ENCODE data around the gene HFE.

The HFE gene

DNA sequence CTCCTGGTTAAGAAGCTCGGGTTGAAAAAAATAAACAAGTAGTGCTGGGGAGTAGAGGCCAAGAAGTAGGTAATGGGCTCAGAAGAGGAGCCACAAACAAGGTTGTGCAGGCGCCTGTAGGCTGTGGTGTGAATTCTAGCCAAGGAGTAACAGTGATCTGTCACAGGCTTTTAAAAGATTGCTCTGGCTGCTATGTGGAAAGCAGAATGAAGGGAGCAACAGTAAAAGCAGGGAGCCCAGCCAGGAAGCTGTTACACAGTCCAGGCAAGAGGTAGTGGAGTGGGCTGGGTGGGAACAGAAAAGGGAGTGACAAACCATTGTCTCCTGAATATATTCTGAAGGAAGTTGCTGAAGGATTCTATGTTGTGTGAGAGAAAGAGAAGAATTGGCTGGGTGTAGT, 2.0 kb downstream of the HFE start:
- no peak for DNase-seq (ENCODE audit: extremely low spot score)
- ChIA-PET POLR2A (interaction anchor here (0.6 kb wide), 1 partner anchor 35 kb away, joined by 3 read pairs; a partner anchor contains a TSS), CTCF (interaction anchor here (0.8 kb wide), 1 partner anchor 25 kb away, joined by 3 read pairs; no protein-coding TSS in a partner anchor)
- TF ChIP-seq, protein P1, sequence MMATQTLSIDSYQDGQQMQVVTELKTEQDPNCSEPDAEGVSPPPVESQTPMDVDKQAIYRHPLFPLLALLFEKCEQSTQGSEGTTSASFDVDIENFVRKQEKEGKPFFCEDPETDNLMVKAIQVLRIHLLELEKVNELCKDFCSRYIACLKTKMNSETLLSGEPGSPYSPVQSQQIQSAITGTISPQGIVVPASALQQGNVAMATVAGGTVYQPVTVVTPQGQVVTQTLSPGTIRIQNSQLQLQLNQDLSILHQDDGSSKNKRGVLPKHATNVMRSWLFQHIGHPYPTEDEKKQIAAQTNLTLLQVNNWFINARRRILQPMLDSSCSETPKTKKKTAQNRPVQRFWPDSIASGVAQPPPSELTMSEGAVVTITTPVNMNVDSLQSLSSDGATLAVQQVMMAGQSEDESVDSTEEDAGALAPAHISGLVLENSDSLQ (IDR thresholded peaks at IDR 0.05), result no peak
- TF ChIP-seq FOXK2 (IDR thresholded peaks at IDR 0.05) (no peak), LEF1 (IDR thresholded peaks at IDR 0.05; ENCODE audit: borderline replicate concordance) (no peak), FOXM1 (IDR thresholded peaks at IDR 0.05; ENCODE audit: borderline replicate concordance) (no peak), TARDBP (IDR thresholded peaks at IDR 0.05) (no peak), FOXA1 (IDR thresholded peaks at IDR 0.05) (no peak), BHLHE40 (IDR thresholded peaks at IDR 0.05; ENCODE audit: borderline replicate concordance) (no peak), SP1 (IDR thresholded peaks at IDR 0.05) (no peak), L3MBTL2 (conservative IDR thresholded peaks at IDR 0.05) (no peak), ZNF384 (IDR thresholded peaks at IDR 0.05) (no peak), HDGF (IDR thresholded peaks at IDR 0.05; ENCODE audit: borderline replicate concordance) (no peak), ELF4 (IDR thresholded peaks at IDR 0.05) (no peak), NFRKB (IDR thresholded peaks at IDR 0.05) (no peak), SUZ12 (IDR thresholded peaks at IDR 0.05) (no peak), CTBP1 (IDR thresholded peaks at IDR 0.05; ENCODE audit: borderline replicate concordance) (no peak), ARNT (IDR thresholded peaks at IDR 0.05) (no peak)

DNA sequence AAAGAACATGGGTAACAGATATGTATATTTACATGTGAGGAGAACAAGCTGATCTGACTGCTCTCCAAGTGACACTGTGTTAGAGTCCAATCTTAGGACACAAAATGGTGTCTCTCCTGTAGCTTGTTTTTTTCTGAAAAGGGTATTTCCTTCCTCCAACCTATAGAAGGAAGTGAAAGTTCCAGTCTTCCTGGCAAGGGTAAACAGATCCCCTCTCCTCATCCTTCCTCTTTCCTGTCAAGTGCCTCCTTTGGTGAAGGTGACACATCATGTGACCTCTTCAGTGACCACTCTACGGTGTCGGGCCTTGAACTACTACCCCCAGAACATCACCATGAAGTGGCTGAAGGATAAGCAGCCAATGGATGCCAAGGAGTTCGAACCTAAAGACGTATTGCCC, 5.2 kb downstream of the HFE start:
- ChIA-PET POLR2A (no interaction called here), CTCF (no interaction called here)
- no peak for DNase-seq (ENCODE audit: extremely low spot score)
- no peak for TF ChIP-seq FOXM1 (IDR thresholded peaks at IDR 0.05; ENCODE audit: borderline replicate concordance)

- ChIA-PET CTCF (no interaction called here), POLR2A (interaction anchor here (1.0 kb wide), 1 partner anchor 30 kb away, joined by 3 read pairs; a partner anchor contains a TSS)
- TF ChIP-seq ELF4 (IDR thresholded peaks at IDR 0.05), result no peak
- no peak for DNase-seq (ENCODE audit: extremely low spot score)
Observed at GRCh38 chr6:26094036-26094435, 6.8 kb downstream of the HFE start.

DNA sequence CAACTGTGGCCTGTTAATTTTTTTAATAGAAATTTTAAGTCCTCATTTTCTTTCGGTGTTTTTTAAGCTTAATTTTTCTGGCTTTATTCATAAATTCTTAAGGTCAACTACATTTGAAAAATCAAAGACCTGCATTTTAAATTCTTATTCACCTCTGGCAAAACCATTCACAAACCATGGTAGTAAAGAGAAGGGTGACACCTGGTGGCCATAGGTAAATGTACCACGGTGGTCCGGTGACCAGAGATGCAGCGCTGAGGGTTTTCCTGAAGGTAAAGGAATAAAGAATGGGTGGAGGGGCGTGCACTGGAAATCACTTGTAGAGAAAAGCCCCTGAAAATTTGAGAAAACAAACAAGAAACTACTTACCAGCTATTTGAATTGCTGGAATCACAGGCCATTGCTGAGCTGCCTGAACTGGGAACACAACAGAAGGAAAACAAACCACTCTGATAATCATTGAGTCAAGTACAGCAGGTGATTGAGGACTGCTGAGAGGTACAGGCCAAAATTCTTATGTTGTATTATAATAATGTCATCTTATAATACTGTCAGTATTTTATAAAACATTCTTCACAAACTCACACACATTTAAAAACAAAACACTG, 10.1 kb downstream of the HFE start:
- TF ChIP-seq ARNT (IDR thresholded peaks at IDR 0.05), result no peak
- TF ChIP-seq, protein P1 (IDR thresholded peaks at IDR 0.05), result no peak
- TF ChIP-seq LEF1 (IDR thresholded peaks at IDR 0.05; ENCODE audit: borderline replicate concordance), result no peak
- TF ChIP-seq SUZ12 (IDR thresholded peaks at IDR 0.05), result no peak
- no peak for TF ChIP-seq BHLHE40 (IDR thresholded peaks at IDR 0.05; ENCODE audit: borderline replicate concordance)
- TF ChIP-seq ELF4 (IDR thresholded peaks at IDR 0.05), result no peak
- TF ChIP-seq FOXK2 (IDR thresholded peaks at IDR 0.05), result no peak
- TF ChIP-seq ZNF384 (IDR thresholded peaks at IDR 0.05), result no peak
- DNase-seq (ENCODE audit: extremely low spot score), result peak; percentile 49
- ChIA-PET CTCF (interaction anchor here (1.3 to 2.7 kb wide), 4 partner anchors 28 to 72 kb away, joined by 3 to 17 read pairs (median 8); no protein-coding TSS in a partner anchor), POLR2A (interaction anchor here (1.1 to 3.0 kb wide), 3 partner anchors 41 to 66 kb away, joined by 4 to 9 read pairs (median 5); a partner anchor contains a TSS)

GRCh38 chr6:26103141-26103769, 16.0 kb downstream of the HFE start:
- no peak for DNase-seq (ENCODE audit: extremely low spot score)
- ChIA-PET POLR2A (interaction anchor here (0.6 to 4.6 kb wide), 11 partner anchors 10 to 85 kb away, joined by 3 to 87 read pairs (median 11); a partner anchor contains a TSS), CTCF (interaction anchor here (0.7 kb wide), 1 partner anchor 52 kb away, joined by 3 read pairs; no protein-coding TSS in a partner anchor)
- TF ChIP-seq CTBP1 (IDR thresholded peaks at IDR 0.05; ENCODE audit: borderline replicate concordance) (no peak), FOXA1 (IDR thresholded peaks at IDR 0.05) (no peak), FOXK2 (IDR thresholded peaks at IDR 0.05) (no peak), SP1 (IDR thresholded peaks at IDR 0.05) (no peak), L3MBTL2 (conservative IDR thresholded peaks at IDR 0.05) (no peak; the same call in 1 of the 2 replicates), LEF1 (IDR thresholded peaks at IDR 0.05; ENCODE audit: borderline replicate concordance) (no peak), NFRKB (IDR thresholded peaks at IDR 0.05) (no peak), ELF4 (IDR thresholded peaks at IDR 0.05) (no peak), SUZ12 (IDR thresholded peaks at IDR 0.05) (no peak), BHLHE40 (IDR thresholded peaks at IDR 0.05; ENCODE audit: borderline replicate concordance) (no peak), HDGF (IDR thresholded peaks at IDR 0.05; ENCODE audit: borderline replicate concordance) (no peak), ARNT (IDR thresholded peaks at IDR 0.05) (no peak), FOXM1 (IDR thresholded peaks at IDR 0.05; ENCODE audit: borderline replicate concordance) (no peak), TARDBP (IDR thresholded peaks at IDR 0.05) (no peak), ZNF384 (IDR thresholded peaks at IDR 0.05) (no peak)
- TF ChIP-seq, protein P1 (IDR thresholded peaks at IDR 0.05), result no peak; the same call in 1 of the 2 replicates

GRCh38 chr6:26103770-26104456, 16.7 kb downstream of the HFE start:
- CTCF ChIA-PET, result interaction anchor here (0.6 to 0.7 kb wide), 3 partner anchors 8 to 179 kb away, joined by 3 read pairs; no protein-coding TSS in a partner anchor
- DNase-seq (ENCODE audit: extremely low spot score), result peak; percentile 70

More at GRCh38 chr6:26103770-26104456, 16.7 kb downstream of the HFE start:
- POLR2A ChIA-PET, result interaction anchor here (0.6 to 4.6 kb wide), 19 partner anchors 8 to 1781 kb away, joined by 3 to 87 read pairs (median 5); a partner anchor contains a TSS
- TF ChIP-seq, protein P1 (IDR thresholded peaks at IDR 0.05), result peak; percentile 96; the same call in 1 of the 2 replicates
- TF ChIP-seq CTBP1 (IDR thresholded peaks at IDR 0.05; ENCODE audit: borderline replicate concordance) (peak; percentile 61), FOXM1 (IDR thresholded peaks at IDR 0.05; ENCODE audit: borderline replicate concordance) (peak; percentile 8; the same call in 1 of the 2 replicates), FOXK2 (IDR thresholded peaks at IDR 0.05) (no peak), LEF1 (IDR thresholded peaks at IDR 0.05; ENCODE audit: borderline replicate concordance) (no peak), SP1 (IDR thresholded peaks at IDR 0.05) (no peak), NFRKB (IDR thresholded peaks at IDR 0.05) (peak; percentile 64; the same call in 1 of the 2 replicates), HDGF (IDR thresholded peaks at IDR 0.05; ENCODE audit: borderline replicate concordance) (no peak), ZNF384 (IDR thresholded peaks at IDR 0.05) (peak; percentile 100), ARNT (IDR thresholded peaks at IDR 0.05) (no peak), L3MBTL2 (conservative IDR thresholded peaks at IDR 0.05) (peak; percentile 65), SUZ12 (IDR thresholded peaks at IDR 0.05) (no peak), ELF4 (IDR thresholded peaks at IDR 0.05) (peak; percentile 95), FOXA1 (IDR thresholded peaks at IDR 0.05) (no peak)
